Parathyroid adenoma (tissue), 2 donors: ENCODE results near the gene DPY19L2.
"Not testable (repeated sequence)": the region's sequence is repeated elsewhere in the genome, so short reads cannot be mapped to it uniquely, and the experiment has no call there.

ENCODE experiments used
- H2AFZ ChIP-seq: fragments of 300-600 bp; sonication (generic); one replicate; pipeline ENCODE4 v1.7.0; 2017; ENCODE audit warnings: antibody characterized with exemption, mild to moderate bottlenecking
- H3K27ac ChIP-seq: fragments of 300-600 bp; sonication (generic); one replicate; pipeline ENCODE4 v1.7.0; 2017
- H3K27me3 ChIP-seq: fragments of 300-600 bp; sonication (generic); one replicate; pipeline ENCODE4 v1.7.0; 2017; ENCODE audit warnings: low read length; ENCODE audit not compliant: control insufficient read depth, insufficient read depth
- H3K36me3 ChIP-seq: fragments of 300-600 bp; sonication (generic); one replicate; pipeline ENCODE4 v1.7.0; 2017; ENCODE audit warnings: low read length; ENCODE audit not compliant: control insufficient read depth, insufficient read depth
- H3K4me1 ChIP-seq: fragments of 300-600 bp; sonication (generic); one replicate; pipeline ENCODE4 v1.7.0; 2017; ENCODE audit warnings: control low read depth
- H3K4me2 ChIP-seq: fragments of 300-600 bp; sonication (generic); one replicate; pipeline ENCODE4 v1.7.0; 2017; ENCODE audit warnings: low read length
- H3K4me3 ChIP-seq: fragments of 300-600 bp; sonication (generic); one replicate; pipeline ENCODE4 v1.7.0; 2017; ENCODE audit warnings: low read depth, low read length
- H3K79me2 ChIP-seq: fragments of 300-600 bp; sonication (generic); one replicate; pipeline ENCODE4 v1.7.0; 2017; ENCODE audit warnings: control low read depth
- H3K9ac ChIP-seq: fragments of 300-600 bp; sonication (generic); one replicate; pipeline ENCODE4 v1.7.0; 2017; ENCODE audit warnings: mild to moderate bottlenecking
- H3K9me3 ChIP-seq: fragments of 300-600 bp; sonication (generic); one replicate; pipeline ENCODE4 v1.7.0; 2017; ENCODE audit warnings: low read length; ENCODE audit not compliant: control insufficient read depth
- TF ChIP-seq, protein P1 (sequence below): fragments of 300-600 bp; sonication (generic); IDR thresholded peaks from one replicate; pipeline ENCODE4 v1.7.0; 2017; ENCODE audit warnings: antibody characterized with exemption, mild to moderate bottlenecking
- donor health status: primary hyperparathyroidism.

Gene DPY19L2

DNA sequence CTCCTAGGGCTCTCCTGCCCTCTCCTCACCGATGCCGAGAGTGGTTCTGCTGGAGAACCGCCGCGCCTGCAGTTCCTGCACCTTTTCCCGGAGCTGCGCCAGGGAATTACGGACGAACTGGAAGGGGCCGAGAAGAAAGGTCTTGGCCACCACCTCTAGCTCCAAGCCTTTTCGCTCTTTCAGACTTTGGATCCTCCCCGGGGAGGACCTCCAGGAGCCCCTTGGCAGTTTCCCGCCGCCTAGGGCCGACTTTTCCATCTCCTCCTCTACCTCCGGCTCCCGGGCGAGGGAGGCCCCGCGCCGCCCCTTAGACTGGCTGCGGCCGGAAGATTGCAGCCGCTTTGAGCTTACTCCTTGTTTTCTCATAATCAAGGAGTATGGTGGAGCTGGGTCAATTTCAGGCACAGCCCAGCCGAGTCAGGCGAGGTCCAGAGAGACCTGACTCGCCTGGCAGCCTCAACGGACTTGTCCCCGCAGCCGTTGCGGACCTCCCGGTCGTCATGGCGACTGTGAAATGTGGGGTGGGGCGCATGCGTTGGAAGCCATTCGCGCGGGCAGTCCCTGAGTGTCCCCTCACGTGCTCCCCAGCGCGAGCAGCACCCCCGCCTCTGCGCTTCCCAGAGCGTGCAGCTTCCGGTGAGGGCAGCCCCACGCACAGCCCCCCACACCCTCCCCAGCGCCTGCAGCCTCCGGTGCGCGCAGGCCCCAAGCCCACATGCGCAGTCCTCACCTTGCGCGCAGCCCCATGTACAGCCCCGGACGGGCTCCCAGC is at the start of gene DPY19L2:
DPY19L2 (minus strand) TSS at position 466 of the 772 bp plus-strand sequence; CDS start at position 366, 100 bp downstream.
- Histone ChIP-seq H3K4me3 (peak within 1 kb of the TSS; percentile 63), H2AFZ (peak within 1 kb of the TSS; percentile 89), H3K79me2 (peaks cover 2% of the 10 kb centered on the region), H3K9ac (peak within 1 kb of the TSS; percentile 50), H3K4me1 (peaks cover 3% of the 10 kb centered on the region), H3K27me3 (no peaks in the 10 kb centered on the region), H3K9me3 (no peaks in the 10 kb centered on the region), H3K27ac (peak within 1 kb of the TSS; percentile 94), H3K36me3 (no peaks in the 10 kb centered on the region), H3K4me2 (peak within 1 kb of the TSS; percentile 81)
- TF ChIP-seq, protein P1, sequence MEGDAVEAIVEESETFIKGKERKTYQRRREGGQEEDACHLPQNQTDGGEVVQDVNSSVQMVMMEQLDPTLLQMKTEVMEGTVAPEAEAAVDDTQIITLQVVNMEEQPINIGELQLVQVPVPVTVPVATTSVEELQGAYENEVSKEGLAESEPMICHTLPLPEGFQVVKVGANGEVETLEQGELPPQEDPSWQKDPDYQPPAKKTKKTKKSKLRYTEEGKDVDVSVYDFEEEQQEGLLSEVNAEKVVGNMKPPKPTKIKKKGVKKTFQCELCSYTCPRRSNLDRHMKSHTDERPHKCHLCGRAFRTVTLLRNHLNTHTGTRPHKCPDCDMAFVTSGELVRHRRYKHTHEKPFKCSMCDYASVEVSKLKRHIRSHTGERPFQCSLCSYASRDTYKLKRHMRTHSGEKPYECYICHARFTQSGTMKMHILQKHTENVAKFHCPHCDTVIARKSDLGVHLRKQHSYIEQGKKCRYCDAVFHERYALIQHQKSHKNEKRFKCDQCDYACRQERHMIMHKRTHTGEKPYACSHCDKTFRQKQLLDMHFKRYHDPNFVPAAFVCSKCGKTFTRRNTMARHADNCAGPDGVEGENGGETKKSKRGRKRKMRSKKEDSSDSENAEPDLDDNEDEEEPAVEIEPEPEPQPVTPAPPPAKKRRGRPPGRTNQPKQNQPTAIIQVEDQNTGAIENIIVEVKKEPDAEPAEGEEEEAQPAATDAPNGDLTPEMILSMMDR: no peak

DNA sequence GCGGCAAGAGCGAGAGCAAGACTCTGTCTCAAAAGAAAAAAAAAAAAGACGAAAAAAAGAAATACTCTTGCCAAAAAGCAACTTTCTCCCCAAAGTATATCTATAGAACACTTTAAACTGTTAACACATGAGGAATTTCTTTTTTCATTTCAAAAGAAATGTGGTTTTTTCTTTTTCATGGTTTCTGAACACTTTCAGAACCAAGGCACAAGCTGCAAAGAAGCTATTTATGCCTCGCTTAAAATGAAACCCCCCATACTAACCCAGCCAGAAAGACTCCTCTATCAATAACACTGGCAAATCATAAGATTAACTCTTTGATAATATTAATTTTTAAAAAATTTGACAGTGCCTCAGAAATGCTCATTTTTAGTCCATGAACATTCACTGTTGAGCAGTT is 48.6 kb upstream of the DPY19L2 start:
- H3K27ac ChIP-seq, H3K27me3 ChIP-seq, H3K36me3 ChIP-seq, H3K79me2 ChIP-seq, H3K4me1 ChIP-seq, H3K9me3 ChIP-seq, H3K4me2 ChIP-seq, H3K9ac ChIP-seq, H2AFZ ChIP-seq, H3K4me3 ChIP-seq: not testable (repeated sequence)

DNA sequence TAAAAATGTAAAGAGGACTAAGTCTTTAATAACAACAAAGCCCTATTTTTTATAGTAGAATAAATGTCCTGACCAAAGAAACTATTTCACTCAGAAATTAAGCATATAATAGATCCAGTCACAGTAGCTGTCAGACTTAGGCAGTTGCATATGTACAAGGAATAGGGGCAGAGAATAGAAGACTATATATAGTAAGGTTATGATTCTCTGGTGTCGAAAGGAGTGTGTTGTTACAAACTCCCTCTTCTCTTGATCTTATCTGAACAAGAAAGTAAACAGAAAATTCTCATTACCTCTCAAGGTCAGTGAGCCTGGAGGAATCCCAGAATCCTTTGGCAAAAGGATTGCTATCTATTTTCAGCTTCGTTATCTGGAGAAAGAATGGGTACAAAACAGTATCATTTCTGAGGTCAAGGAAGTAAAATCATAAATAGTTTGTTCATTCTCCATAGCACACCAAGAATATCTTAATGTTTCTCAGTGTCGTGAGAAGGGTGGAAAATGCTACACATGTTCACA is 46.9 kb upstream of the DPY19L2 start:
- not testable (repeated sequence) for H3K4me1 ChIP-seq, H3K36me3 ChIP-seq, H3K9ac ChIP-seq, H3K27me3 ChIP-seq, H3K79me2 ChIP-seq, H3K9me3 ChIP-seq
- Histone ChIP-seq H3K4me2 (peak overlapping the region; percentile 44), H3K27ac (peak overlapping the region; percentile 61), H3K4me3 (peak overlapping the region; percentile 27), H2AFZ (peak overlapping the region; percentile 56)

DNA sequence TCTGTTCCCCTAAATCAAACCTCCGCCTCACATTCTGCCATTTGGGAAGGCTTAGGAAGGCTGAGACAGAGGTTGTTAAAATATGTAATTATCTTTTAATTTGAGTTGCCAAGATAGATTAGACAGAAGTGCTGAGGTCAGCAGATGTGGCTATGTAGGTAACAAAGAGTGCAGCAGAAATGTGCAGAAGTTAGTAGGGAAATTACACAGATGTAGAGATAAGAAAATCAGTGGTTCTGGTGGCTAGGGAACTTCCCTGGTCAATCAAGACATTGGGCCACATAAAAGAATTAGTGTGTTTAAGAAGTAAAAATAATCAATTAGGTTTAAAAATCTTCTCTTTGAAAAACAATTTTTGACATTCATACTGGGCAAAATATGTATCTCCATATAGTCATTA is 46.1 kb upstream of the DPY19L2 start:
- H3K9ac ChIP-seq, H3K4me3 ChIP-seq, H3K79me2 ChIP-seq, H3K4me2 ChIP-seq, H2AFZ ChIP-seq, H3K27me3 ChIP-seq, H3K4me1 ChIP-seq, H3K9me3 ChIP-seq, H3K36me3 ChIP-seq: not testable (repeated sequence)
- H3K27ac ChIP-seq: peak overlapping the region; percentile 61

DNA sequence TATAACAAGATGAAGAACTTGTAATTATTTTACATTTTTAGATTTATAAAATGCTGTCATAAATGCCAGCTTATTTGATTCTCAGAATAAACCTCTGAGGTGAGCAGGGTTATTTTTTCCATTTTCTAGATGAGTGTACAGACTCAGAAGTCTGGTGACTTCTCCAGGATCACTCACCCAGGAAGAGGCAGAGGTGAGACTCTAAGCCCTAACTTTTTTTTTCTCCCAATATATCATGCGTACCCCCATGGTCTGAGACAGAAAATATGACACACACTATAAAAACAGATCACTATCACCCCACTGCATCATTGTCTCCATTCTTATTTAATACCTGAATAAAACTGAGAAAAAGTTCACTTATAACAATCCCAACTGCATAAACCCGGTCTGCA is 45.4 kb upstream of the DPY19L2 start:
- not testable (repeated sequence) for H3K79me2 ChIP-seq, H3K4me1 ChIP-seq, H3K36me3 ChIP-seq, H3K27me3 ChIP-seq, H3K4me2 ChIP-seq, H3K9ac ChIP-seq, H3K27ac ChIP-seq, H3K9me3 ChIP-seq, H3K4me3 ChIP-seq
- peak overlapping the region; percentile 30 for H2AFZ ChIP-seq

DNA sequence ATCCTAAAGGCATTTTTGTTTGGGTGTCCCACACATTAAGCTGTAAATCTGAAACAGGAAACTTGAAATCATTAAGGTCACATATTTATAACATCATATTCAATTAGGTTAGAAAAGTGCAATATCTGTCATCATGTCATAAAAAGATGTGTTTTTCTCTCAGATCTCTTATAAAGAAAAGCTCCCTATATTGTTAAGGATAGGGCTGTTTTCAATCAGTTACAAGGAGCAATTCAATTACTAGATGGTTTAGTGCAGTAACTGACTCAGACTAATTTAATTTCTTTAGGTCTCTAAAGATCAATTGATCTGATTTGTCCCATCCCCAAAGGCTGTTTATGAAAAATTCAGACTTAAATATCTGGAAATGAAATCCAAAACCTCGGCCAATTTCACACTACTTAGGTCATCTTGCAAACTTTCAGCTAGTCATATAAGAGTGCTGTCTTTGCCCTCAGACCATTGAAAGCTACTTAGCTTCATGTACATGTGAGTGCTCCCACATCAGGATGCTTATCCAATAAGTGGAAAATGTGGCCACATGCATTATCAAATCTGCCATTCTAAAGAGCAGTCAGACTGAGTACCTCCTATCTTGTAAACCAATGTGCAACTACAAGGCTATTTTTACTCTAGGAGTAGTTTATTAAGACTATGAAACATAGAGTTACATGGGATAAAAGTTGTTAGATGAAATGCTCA is 44.8 kb upstream of the DPY19L2 start:
- not testable (repeated sequence) for H2AFZ ChIP-seq, H3K4me1 ChIP-seq, H3K79me2 ChIP-seq, H3K27ac ChIP-seq, H3K9me3 ChIP-seq, H3K4me3 ChIP-seq, H3K4me2 ChIP-seq, H3K27me3 ChIP-seq, H3K36me3 ChIP-seq, H3K9ac ChIP-seq

DNA sequence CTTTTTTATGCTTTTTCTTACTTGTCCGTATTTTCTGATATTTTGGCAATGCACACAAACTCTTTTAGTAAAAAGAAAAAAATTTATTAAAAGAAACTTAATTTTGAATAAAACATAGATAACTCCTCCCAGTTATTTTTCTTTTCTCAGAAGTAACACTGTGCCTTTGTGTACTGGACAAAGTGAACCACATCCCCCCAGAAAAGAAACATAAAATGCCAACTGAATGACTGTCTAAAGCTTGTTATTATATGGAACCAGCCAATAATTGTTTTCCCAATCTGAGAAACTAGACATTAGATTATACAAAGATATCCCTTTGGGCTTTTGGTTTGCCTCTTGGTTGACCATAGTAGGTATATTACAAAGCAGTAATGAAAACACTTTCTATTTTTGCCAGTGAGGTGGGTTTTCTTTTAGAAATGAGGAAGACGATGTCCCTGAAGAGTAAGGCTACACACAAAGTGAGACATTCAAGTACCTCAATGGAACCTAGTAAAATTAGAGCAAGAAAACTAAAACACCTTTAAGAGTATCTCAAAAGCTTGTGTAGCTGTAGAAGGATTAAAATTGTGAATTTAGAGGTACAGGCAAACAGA is 44.2 kb upstream of the DPY19L2 start:
- H3K9ac ChIP-seq, H3K36me3 ChIP-seq, H3K27me3 ChIP-seq, H2AFZ ChIP-seq, H3K4me3 ChIP-seq, H3K27ac ChIP-seq, H3K4me1 ChIP-seq, H3K4me2 ChIP-seq, H3K9me3 ChIP-seq, H3K79me2 ChIP-seq: not testable (repeated sequence)

DNA sequence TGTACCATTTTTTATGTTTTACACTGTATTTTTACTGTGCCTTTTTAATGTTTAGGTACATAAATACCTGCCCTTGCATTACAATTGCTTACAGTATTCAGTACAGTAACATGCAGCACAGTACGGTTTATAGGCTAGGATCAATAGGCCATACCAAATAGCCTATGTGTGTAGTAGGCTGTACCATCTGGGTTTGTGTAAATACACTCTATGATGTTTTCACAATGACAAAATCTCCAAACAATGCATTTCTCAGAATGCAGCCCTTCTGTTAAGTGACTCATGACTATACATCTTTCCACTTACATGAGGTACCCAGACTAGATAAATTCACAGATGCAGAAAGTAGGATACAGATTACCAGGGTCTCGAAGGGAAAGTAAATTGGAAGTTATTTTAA is 43.0 kb upstream of the DPY19L2 start:
- H3K4me1 ChIP-seq, H3K79me2 ChIP-seq, H2AFZ ChIP-seq, H3K9ac ChIP-seq, H3K27ac ChIP-seq, H3K4me2 ChIP-seq, H3K4me3 ChIP-seq, H3K36me3 ChIP-seq, H3K27me3 ChIP-seq, H3K9me3 ChIP-seq: not testable (repeated sequence)
